HG03342 (cell line): ENCODE measurements around the gene FOXP4.

ENCODE experiments used
- ATAC-seq: cut with Tn5 transposase; IDR thresholded peaks from one replicate; pipeline ENCODE4 v1.9.1; 2021; ENCODE audit warnings: mild to moderate bottlenecking, moderate library complexity; ENCODE audit not compliant: unreplicated experiment

FOXP4 gene

GRCh38 chr6:41545247-41545702 is 906 bp upstream of the FOXP4 start:
- no peak for ATAC-seq

GRCh38 chr6:41546475-41546865 is 289 bp downstream of the FOXP4 start:
- peak; percentile 35 for ATAC-seq

- peak; percentile 24 for ATAC-seq
Observed at GRCh38 chr6:41546866-41547798, 951 bp downstream of the FOXP4 start.

- ATAC-seq, result no peak
Observed at GRCh38 chr6:41547799-41548097, 1.6 kb downstream of the FOXP4 start.

- no peak for ATAC-seq
Observed at GRCh38 chr6:41548098-41548840, 2.1 kb downstream of the FOXP4 start.

- ATAC-seq, result no peak
Observed at GRCh38 chr6:41548841-41549642, 2.9 kb downstream of the FOXP4 start.

GRCh38 chr6:41549673-41550072 is 3.5 kb downstream of the FOXP4 start:
- no peak for ATAC-seq

- no peak for ATAC-seq
Observed at GRCh38 chr6:41551086-41551700, 5.0 kb downstream of the FOXP4 start.

GRCh38 chr6:41551857-41552256 is 5.7 kb downstream of the FOXP4 start:
- ATAC-seq, result no peak

GRCh38 chr6:41552723-41553122 is 6.5 kb downstream of the FOXP4 start:
- no peak for ATAC-seq

- no peak for ATAC-seq
Observed at GRCh38 chr6:41553405-41553999, 7.3 kb downstream of the FOXP4 start.

- no peak for ATAC-seq
Observed at GRCh38 chr6:41555326-41556300, 9.4 kb downstream of the FOXP4 start.

- no peak for ATAC-seq
Observed at GRCh38 chr6:41557335-41557734, 11.2 kb downstream of the FOXP4 start.

GRCh38 chr6:41558033-41558807 is 12.0 kb downstream of the FOXP4 start:
- no peak for ATAC-seq

- ATAC-seq, result no peak
Observed at GRCh38 chr6:41559655-41560427, 13.7 kb downstream of the FOXP4 start.

GRCh38 chr6:41560431-41561192 is 14.4 kb downstream of the FOXP4 start:
- no peak for ATAC-seq

- ATAC-seq, result no peak
Observed at GRCh38 chr6:41561416-41561815, 15.2 kb downstream of the FOXP4 start.
